HG02884 (cell line): Measurements from ENCODE around the gene BEX1.
"Not testable (repeated sequence)": the region's sequence is repeated elsewhere in the genome, so short reads cannot be mapped to it uniquely, and the experiment has no call there.

Source experiments
- ATAC-seq: cut with Tn5 transposase; IDR thresholded peaks from one replicate; pipeline ENCODE4 v1.9.1; 2021; ENCODE audit warnings: mild to moderate bottlenecking, moderate library complexity; ENCODE audit not compliant: unreplicated experiment

BEX1 gene

DNA sequence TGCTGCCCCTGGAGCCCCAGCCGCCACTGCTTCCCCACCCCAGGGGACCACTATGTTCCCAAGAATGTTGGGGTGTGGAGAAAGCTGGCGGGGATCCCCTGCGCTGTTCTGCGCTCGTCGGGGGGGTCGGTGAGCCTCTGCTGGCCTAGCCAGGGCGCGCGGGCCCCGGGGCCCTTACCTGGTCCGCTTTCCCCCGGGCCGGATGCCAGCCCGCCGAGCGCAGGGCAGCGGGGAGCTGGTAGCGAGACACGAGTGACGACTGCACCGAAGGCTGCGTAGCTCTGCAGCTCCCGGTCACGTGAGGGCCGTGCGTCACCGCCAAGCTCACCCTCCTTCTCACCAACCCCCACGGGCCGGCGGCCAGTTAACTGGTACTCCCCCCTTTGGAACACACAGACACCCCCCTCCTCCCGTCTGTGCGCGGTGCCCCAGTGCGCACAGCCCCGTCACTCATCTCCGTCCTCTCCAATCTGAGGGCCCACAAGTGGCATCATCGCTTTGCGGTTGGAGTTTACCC lies at the start of gene BEX1:
TSS of gene BEX1 (minus strand) at position 254 of the 517 bp plus-strand sequence. CDS start 897 bp downstream, outside the sequence.
- no peak for ATAC-seq

DNA sequence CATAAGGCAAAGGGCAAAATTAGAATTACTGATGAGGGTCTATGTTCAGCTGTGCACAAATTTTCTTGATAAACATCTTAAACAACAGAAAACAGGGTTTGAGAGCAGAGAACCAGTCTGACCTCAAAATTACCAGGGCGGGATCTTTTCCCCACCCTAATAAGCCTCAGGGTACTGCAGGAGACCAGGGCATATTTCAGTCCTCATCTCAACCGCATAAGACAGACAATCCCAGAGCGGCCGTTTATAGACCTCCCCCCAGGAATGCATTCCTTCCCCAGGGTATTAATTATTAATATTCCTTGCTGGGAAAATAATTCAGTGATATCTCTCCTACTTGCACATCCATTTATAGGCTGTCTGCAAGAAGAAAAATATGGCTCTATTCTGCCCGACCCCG lies 45.5 kb upstream of the BEX1 start:
- not testable (repeated sequence) for ATAC-seq

DNA sequence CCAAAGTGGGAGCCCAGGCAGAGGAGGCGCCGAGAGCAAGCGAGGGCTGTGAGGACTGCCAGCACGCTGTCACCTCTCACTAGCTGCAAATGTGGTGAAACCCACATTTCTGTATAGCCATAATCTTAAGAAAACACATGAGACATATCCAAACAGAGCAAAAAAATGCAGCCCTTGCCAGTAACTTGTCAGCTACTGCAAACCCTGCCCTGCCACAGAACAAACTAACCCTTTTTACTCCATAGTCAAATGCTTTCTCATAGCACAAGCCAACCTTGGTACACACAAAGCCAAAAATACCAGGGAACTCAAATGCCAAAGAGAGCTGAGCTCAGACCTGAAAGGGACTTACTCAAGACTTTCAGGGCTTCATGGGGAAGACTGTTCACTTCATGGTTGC lies 43.9 kb upstream of the BEX1 start:
- no peak for ATAC-seq

DNA sequence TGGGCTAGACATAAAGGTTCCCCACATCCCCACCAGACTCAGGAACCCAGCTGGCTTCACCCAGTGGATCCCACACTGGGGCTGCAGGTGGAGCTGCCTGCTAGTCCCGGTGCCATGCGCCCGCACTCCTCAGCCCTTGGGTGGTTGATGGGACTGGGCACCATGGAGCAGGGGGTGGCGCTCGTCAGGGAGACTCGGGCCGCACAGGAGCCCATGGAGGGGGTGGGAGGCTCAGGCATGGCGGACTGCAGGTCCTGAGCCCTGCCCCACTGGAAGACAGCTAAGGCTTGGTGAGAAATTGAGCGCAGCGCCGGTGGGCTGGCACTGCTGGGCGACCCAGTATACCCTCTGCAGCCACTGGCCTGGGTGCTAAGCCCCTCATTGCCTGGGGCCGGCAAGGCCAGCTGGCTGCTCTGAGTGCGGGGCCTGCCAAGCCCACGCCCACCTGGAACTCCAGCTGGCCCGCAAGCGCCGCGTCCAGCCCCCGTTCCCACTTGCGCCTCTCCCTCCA lies 43.3 kb upstream of the BEX1 start:
- not testable (repeated sequence) for ATAC-seq

DNA sequence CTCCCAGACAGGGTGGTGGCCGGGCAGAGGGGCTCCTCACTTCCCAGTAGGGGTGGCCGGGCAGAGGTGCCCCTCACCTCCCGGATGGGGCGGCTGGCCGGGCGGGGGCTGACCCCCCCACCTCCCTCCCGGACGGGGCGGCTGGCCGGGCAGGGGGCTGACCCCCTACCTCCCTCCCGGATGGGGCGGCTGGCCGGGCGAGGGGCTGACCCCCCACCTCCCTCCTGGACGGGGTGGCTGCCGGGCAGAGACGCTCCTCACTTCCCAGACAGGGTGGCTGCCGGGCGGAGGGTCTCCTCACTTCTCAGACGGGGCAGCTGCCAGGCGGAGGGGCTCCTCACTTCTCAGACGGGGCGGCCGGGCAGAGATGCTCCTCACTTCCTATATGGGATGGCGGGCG lies 40.4 kb upstream of the BEX1 start:
- not testable (repeated sequence) for ATAC-seq

DNA sequence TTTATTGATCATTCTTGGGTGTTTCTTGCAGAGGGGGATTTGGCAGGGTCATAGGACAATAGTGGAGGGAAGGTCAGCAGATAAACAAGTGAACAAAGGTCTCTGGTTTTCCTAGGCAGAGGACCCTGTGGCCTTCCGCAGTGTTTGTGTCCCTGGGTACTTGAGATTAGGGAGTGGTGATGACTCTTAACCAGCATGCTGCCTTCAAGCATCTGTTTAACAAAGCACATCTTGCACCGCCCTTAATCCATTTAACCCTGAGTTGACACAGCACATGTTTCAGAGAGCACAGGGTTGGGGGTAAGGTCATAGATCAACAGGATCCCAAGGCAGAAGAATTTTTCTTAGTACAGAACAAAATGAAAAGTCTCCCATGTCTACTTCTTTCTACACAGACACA lies 39.9 kb upstream of the BEX1 start:
- not testable (repeated sequence) for ATAC-seq

DNA sequence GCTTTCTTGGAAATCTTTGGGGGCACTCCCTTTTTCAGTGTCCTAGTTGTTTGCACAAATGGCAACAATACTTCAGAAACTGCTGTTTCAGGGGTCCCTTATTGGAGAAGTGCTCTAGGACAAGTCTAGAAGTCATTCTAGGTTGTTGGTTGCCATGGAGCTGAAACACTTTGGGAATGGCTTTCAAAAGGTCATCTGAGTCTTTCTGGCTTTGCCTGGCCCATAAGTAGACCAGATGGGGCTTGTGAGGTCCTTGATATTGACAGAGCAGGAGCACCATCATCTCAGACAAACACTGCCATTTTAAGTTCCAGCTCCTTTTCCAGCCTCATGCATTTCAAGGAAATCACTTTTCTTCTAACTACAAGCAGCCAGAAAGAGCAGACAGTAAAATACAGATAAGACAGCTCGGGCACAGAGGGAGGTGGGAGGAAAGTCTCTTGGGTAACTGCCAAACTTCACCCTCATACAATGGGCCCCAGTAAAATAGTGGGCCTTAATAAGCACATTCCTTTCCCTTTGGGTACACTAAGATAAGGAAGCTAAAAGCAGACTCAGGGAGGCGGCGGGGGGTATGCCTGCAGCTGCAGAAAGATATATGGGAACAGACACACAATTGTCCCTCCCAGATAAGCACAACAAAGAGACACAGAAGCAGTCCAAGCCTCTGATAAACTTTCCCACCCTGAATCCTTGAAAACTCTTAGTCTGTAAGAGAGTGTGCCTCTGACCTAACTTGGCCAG lies 37.5 kb upstream of the BEX1 start:
- ATAC-seq, result no peak

DNA sequence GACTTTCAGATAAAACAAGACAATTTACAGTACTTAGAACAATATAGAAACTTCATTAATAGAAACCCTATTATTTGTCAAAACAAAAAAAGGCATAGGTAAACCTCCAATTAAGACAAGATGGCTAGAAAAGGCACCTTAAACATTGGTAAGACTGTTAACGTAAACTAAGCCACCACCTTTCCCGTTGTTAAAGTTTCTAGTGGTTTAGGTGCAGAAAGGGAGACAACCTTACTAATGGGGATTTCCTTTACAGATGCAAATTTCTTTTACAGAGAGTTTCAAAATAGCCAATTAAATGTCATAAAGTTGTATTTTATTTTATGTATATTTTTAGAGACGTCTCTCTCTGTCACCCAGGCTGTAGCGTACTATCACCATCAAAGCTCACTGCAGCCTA lies 36.5 kb upstream of the BEX1 start:
- ATAC-seq, result no peak

DNA sequence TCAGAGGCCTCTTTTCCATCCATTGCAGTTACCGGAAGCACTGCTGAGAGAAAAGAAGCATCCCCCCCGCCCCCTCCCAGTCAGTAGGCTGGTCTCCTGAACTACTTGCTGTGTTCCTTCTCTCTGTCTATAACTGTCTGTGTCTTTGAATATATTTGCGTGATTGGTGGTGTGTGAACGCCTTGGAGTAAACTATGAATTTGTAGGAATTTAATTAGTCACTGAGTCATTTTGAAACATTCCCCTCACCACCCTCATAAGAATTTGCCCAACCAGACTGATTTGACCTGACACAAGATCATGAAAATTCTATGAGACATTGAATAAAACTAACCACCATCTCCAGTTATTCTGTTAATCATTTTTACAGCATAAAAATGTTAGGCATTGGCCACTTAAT lies 35.7 kb upstream of the BEX1 start:
- ATAC-seq, result no peak

DNA sequence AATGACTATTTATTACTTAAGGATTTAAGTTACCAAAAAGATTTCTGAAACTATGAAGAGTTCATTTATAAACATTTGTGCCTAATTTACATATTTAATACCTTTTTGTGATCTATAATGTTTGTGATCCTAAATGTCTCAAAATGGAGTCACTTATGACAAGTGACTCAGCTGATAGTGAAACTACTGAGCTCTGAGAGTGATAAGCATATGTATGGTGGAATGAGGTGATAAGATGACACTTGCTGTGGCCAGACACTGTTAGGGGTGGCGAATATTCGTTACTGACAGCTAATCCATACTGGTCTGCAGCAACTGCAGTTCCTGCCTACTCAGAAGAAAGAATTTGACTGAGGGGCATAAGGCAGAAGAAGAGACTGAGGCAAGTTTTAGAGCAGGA lies 34.5 kb upstream of the BEX1 start:
- ATAC-seq, result no peak

DNA sequence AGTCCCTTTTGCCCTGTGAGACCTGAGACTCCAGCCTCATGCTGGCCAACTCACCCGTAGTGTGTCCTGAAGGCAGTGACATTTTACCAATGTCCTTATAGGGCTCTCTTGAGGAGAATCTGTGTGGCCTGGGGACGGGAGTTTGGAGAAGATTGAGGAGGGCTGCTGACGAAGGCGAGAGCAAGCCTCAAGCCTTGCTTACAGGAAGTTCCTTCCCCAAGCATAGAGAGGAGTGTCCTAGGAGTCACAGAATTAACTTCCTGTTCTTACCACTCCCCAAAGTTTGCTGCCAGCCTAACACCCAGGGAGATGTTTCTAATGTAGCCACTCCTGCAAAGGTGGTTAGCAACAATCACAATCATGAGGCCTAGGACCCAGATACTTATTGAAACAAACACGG lies 29.0 kb upstream of the BEX1 start, which contains the start of gene NXF3:
TSS of gene NXF3 (minus strand) at position 202 of the 400 bp plus-strand sequence. CDS start at position 82, 120 bp downstream.
- ATAC-seq, result no peak

DNA sequence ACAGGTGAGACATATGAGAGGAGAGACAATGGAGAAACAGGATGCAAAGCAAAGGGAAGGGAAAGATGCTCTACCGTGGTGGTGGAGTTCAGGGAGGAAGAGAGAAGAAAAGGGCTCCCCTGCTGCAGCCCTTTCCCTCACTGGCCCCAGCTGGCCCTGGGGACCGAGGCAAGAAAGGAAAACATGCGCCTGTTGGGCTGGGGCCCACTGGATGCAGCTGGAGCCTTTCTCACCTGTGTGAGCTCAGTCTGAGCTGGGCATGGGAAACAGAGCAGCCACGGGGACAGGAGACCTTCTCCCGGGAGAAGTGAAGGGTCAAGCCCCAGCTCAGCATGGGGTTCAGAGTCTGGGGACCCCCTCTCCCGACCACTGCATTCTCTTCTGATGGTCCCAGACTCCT lies 17.1 kb upstream of the BEX1 start:
- no peak for ATAC-seq

DNA sequence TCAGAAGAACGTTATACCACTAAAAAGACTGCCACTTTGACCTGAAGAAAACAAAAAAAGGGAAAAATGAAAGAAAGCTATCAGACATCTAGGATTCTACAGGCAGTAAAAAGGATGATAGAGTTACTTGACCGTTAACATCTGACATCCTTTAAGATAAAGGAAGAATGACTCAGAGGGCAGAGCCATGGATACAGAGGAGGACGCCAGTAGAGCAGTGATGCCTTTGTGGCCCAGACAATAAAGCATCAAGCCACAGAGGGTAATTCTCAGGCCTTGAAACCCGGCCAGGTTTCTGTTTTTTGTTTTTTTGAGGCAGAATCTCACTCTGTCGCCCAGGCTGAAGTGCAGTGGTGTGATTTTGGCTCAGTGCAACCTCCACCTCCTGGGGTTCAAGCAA lies 9.5 kb upstream of the BEX1 start:
- ATAC-seq, result no peak

DNA sequence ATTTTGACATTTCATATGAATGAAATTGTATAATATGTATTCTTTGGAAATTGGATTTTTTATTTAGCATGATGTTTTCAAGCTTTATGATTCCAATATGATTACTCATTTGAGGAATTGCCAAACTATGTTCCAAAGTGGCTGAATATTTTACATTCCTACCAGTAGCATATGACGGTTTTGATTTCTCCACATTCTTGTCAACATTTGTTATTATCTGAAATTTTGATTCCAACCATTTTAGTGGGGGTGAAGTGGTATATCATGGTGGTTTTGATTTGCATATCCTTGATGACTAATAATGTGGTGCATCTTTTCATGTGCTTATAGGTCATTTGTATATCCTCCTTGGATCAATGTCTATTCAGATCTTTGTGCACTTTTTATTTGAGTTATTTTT lies 2.6 kb upstream of the BEX1 start:
- no peak for ATAC-seq

DNA sequence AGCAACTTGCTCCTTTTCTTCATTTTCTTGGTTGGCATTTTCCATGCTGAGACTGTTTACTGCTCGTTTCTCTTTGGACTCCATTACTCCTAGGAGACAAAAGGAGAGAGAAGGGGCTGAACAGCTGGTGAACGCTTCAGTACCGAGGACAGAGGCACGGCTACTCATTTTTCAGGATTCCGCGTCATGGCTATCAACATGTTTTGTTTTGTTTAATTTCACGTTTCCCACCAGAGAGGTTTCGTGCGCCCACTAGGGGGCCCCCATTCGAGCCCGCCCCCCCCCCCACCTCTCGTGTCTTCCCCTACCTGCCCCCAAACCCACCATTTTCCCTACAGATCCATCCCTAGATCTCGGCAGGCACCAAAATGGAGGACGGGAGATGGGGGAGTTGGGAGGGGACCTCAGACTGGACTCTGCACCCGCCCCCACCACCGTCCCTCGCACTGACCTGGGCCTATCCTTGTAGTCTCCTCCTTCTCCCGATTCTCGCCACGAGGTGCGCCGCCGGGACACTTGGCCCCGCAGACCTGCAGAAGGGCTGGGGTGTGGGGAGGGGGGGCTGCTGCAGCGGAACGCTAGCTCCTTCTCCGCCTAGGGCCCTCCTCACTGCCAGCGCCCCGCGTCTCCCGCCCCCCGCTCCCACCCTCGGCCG lies 653 bp downstream of the BEX1 start:
- ATAC-seq, result no peak

DNA sequence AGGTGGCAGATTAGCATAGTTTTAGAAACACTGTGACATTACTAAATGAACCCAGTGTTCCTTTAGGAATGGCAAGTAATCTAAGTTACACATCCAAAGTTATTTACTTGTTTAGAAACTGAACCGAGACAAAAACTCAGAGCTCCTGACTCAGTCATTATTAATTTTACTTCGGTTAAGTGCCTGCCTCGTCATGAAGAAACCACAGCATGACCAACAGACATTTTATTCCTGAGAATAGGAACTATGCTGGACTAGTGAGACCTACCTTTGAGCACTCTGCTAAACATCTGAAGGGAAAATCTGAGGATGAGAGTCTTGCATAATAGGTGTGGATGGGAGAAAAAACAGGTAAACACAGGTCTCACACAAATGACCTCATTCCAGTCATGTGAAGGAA lies 2.5 kb downstream of the BEX1 start:
- no peak for ATAC-seq

DNA sequence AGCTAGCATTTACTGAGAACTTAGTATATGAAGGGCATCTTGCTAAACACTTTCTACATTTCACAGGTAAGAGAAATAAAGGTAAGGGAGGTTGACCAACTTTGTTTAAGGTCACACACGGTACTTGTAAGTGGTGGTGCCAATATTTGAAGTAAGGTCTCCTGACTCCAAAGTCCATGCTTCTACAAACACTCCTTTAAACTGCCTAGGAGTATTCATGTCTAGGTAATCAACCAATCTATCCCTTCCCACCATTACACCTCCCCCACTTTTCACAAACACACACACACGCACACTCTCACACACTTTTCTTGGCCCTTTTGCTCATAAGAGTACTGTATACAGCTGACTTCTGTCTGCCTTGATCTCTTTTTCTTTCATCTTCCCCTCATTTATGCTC lies 7.1 kb downstream of the BEX1 start:
- ATAC-seq, result no peak

DNA sequence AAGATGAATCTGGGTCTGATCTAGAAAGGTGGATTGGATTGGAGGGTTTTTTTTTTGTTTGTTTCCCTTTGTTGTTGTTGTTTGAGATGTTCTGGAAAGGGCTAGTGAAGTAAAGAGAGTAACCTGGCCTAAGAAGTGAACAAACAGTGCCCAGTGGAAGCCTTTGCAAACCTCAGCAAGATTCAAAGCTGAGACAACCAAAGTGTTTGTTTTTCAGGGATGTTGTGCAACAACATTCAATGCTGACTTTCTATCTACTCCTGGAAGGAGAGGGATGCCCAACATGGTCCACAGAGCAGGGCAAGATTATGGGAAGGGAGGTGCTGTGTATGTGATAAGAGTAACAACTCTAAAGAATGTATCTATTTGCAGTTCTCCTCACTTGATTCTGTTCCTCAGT lies 11.3 kb downstream of the BEX1 start:
- no peak for ATAC-seq

DNA sequence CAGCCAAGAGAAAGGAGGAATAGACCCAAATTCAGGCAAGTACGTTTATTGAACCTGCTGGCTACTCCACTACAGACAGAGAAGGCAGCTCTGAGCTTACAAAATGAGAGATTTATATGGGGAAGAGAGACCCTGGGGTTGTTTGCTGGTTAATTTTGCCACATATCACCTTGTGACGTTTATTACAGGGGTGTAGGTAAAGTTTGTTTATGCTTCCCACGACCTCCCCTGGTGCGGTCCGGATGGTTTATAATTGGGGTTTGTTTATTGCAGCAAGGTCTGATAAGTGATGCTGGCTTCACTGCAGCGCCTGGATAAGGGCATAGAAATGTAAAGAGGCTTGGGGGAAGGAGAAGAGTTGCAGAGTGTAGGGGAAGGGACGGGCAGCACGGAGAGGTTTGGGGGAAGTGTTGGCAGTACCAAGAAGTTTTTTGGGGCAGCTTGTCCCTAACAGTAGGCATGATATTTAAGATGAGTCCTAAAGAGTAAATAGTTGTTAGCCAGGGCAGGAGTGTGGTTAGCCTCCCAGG lies 12.6 kb downstream of the BEX1 start:
- no peak for ATAC-seq

DNA sequence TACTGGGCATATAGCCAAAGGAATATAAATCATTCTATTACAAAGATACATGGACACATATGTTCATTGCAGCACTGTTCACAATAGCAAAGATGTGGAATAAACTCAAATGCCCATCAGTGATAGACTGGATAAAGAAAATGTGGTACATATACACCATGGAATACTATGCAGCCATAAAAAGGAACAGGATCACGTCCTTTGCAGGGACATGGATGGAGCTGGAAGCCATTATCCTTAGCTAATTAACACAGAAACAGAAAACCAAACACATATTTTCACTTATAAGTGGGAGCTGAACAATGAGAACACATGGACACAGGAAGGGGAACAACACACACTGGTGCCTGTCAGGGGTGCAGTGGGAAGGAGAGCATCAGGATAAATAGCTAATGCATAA lies 30.6 kb downstream of the BEX1 start:
- not testable (repeated sequence) for ATAC-seq

DNA sequence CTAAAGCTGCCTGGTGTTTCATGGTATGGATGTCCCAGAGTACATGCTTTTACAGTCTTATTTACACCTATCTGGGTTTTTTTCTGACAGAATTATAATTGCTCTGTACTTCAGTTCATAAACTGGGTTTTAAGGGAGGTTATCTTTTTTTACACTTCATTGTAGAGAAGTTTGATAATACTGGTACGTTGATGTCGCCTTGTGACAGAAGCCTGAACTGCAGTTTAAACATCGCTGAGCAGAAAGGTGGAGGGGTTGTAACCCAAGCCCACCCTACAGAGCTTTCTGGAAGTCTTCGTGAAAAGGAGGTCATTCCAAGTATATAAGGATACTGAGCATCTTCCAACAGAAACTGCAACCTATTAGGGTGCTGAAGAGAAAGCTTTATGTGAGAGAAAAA lies 46.4 kb downstream of the BEX1 start:
- ATAC-seq, result no peak

DNA sequence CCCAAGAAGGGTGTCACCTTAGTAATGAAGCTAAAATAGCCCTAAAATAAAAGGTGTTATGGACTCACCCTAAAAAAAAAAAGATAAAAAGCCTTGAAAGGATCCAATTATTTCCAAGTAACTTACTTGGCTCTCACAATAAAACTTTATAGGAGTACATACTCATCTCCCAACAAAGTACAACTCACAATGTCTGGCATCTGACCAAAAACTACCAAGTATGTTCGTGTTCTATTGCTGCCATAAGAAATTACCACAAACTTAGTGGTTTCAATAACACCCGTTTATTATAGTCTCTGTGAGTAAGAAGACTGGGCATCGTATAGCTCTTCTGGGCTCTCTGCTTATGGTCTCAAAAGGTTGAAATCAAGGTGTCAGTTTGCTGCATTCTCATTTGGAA lies 51.0 kb downstream of the BEX1 start:
- ATAC-seq, result no peak
